B cell (primary cell): ENCODE results near the gene CSNK1E. TPM values are rescaled to one million over a fixed set of nuclear protein-coding genes. Genes with fewer than 3 reads are reported as not detected.

Experiments
- ATAC-seq: fragments of 200-7000 bp; cut with Tn5 transposase; one replicate; pipeline ENCODE4 v1.10.0; 2021; ENCODE audit warnings: low read depth, mild to moderate bottlenecking, moderate number of reproducible peaks, moderate library complexity
- CTCF ChIA-PET: fragments of 350-600 bp; sonication (Branson Sonifier 250); formaldehyde crosslinking; loops from one replicate; lab custom pipeline; 2021; ENCODE audit warnings: antibody characterized with exemption, inconsistent platforms; lab: Charles Lee
- POLR2A ChIA-PET: fragments of 350-600 bp; sonication (Branson Sonifier 250); formaldehyde crosslinking; loops from one replicate; lab custom pipeline; 2021; ENCODE audit warnings: antibody characterized with exemption; lab: Charles Lee
- DNase-seq: peaks from one replicate; pipeline ENCODE4 v3.0.0; 2013
- H2AFZ ChIP-seq: 2 replicates; pipeline ENCODE4 v1.6.1; 2012; ENCODE audit warnings: mild to moderate bottlenecking, low read depth, low read length; ENCODE audit not compliant: insufficient read depth, poor library complexity, severe bottlenecking
- H3K27ac ChIP-seq, 2 donors: 1 replicate in 1 of 2; 2 replicates in 1 of 2; pipeline ENCODE4 v1.5.1; 2012 to 2013; ENCODE audit warnings: low read length in 2 of 2, mild to moderate bottlenecking in 2 of 2, moderate library complexity in 1 of 2
- H3K27me3 ChIP-seq, 4 experiments: fragments of 200-600 bp in 1 of 4; sonication (generic) in 1 of 4; replicated peaks in 1 of 4; 1 replicate in 2 of 4; 2 replicates in 2 of 4; pipeline versions ENCODE4 v1.6.1 to v1.7.0; 2013 to 2016; ENCODE audit warnings: low read length in 3 of 4, mild to moderate bottlenecking in 2 of 4, mixed read lengths in 1 of 4, moderate library complexity in 1 of 4; ENCODE audit not compliant: insufficient read depth in 4 of 4, control insufficient read depth in 3 of 4; ENCODE audit errors: control extremely low read depth in 1 of 4
- H3K36me3 ChIP-seq, 2 experiments: replicated peaks in 1 of 2; 1 replicate in 1 of 2; 2 replicates in 1 of 2; pipeline versions ENCODE4 v1.6.1 to v1.7.1; 2013; ENCODE audit warnings: low read length in 1 of 2; ENCODE audit not compliant: insufficient read depth in 2 of 2, control insufficient read depth in 1 of 2; ENCODE audit errors: control extremely low read depth in 1 of 2, extremely low read depth in 1 of 2
- H3K4me1 ChIP-seq, 2 donors: fragments of 200-600 bp in 1 of 2; sonication (generic) in 1 of 2; 1 replicate in 1 of 2; 2 replicates in 1 of 2; pipeline versions ENCODE4 v1.5.1 to v1.6.1; 2013 to 2017; ENCODE audit warnings: low read length in 2 of 2; ENCODE audit not compliant: control insufficient read depth in 2 of 2, insufficient read depth in 2 of 2
- H3K4me2 ChIP-seq: replicated peaks from 2 replicates; pipeline ENCODE3; 2012; ENCODE audit warnings: mild to moderate bottlenecking, low read depth, low read length; ENCODE audit not compliant: poor library complexity, severe bottlenecking
- H3K4me3 ChIP-seq, 5 experiments: fragments of 200-600 bp in 1 of 5; sonication (generic) in 1 of 5; 1 replicate in 3 of 5; 2 replicates in 2 of 5; pipeline versions ENCODE4 v1.5.1 to v1.7.0; 2011 to 2016; ENCODE audit warnings: low read length in 4 of 5, mild to moderate bottlenecking in 4 of 5, low read depth in 2 of 5, control low read depth in 1 of 5, moderate library complexity in 1 of 5; ENCODE audit not compliant: insufficient read depth in 1 of 5; ENCODE audit errors: control extremely low read depth in 1 of 5, extremely low read depth in 1 of 5
- H3K79me2 ChIP-seq: fragments of 200-600 bp; sonication (generic); one replicate; pipeline ENCODE4 v1.6.0; 2016; ENCODE audit warnings: low read length; ENCODE audit not compliant: control insufficient read depth, insufficient read depth
- H3K9ac ChIP-seq: fragments of 200-600 bp; sonication (generic); 2 replicates; pipeline ENCODE4 v1.6.1; 2017; ENCODE audit warnings: mild to moderate bottlenecking, low read length, moderate library complexity
- H3K9me3 ChIP-seq, 3 donors: one replicate each; pipeline versions ENCODE4 v1.6.1 to v1.7.1; 2013; ENCODE audit warnings: low read length in 2 of 3; ENCODE audit not compliant: control insufficient read depth in 2 of 3, insufficient read depth in 1 of 3; ENCODE audit errors: control extremely low read depth in 1 of 3
- H4K20me1 ChIP-seq: 2 replicates; pipeline ENCODE4 v1.6.0; 2012; ENCODE audit warnings: mild to moderate bottlenecking, low read length; ENCODE audit not compliant: insufficient read depth, control insufficient read depth, poor library complexity, severe bottlenecking
- H3K27ac Mint-ChIP-seq: one replicate; pipeline ENCODE4 v1.8.0; 2021; ENCODE audit warnings: mixed read lengths
- H3K27me3 Mint-ChIP-seq: one replicate; pipeline ENCODE4 v1.8.0; 2021; ENCODE audit warnings: mixed read lengths
- H3K4me1 Mint-ChIP-seq: one replicate; pipeline ENCODE4 v1.8.0; 2021; ENCODE audit warnings: mixed read lengths
- H3K4me3 Mint-ChIP-seq: one replicate; pipeline ENCODE4 v1.8.0; 2021; ENCODE audit warnings: mixed read lengths
- H3K9me3 Mint-ChIP-seq: one replicate; pipeline ENCODE4 v1.8.0; 2022; ENCODE audit warnings: mixed read lengths; ENCODE audit not compliant: insufficient read depth
- EZH2 ChIP-seq: IDR thresholded peaks from 2 replicates; pipeline ENCODE4 v1.6.1; 2012; ENCODE audit warnings: borderline replicate concordance, low read depth, mild to moderate bottlenecking, moderate library complexity, low read length; ENCODE audit not compliant: insufficient read depth, poor library complexity, severe bottlenecking
- WGBS: methylation state at CpG from one replicate; pipeline ENCODE4 v1.1.5; 2013; ENCODE audit warnings: missing lambda C conversion rate; ENCODE audit not compliant: insufficient coverage; 5-methylcytosine and 5-hydroxymethylcytosine counted together
- intact Hi-C: fragments of 100-400 bp; cut with micrococcal nuclease; formaldehyde crosslinking; loops from one replicate; pipeline ENCODE4 v1.10.0; 2022
- polyA plus RNA-seq: library from polyadenylated mRNA; depleted of rRNA; stranded (reverse); fragments of >200 nt; gene quantifications from 2 replicates; pipeline ENCODE4 v1.2.3, GENCODE V29; 2012
- total RNA-seq, 2 donors: library from RNA; stranded (reverse); fragments of 120-200 nt in 1 of 2; gene quantifications; 1 replicate in 1 of 2; 2 replicates in 1 of 2; pipeline versions ENCODE4 v1.2.3 to v1.2.4, GENCODE V29; 2013 to 2022
- TF ChIP-seq, protein P1 (sequence below): fragments of 200-600 bp; IDR thresholded peaks from one replicate; pipeline ENCODE4 v1.8.0; 2022; ENCODE audit warnings: antibody characterized with exemption, mild to moderate bottlenecking

The CSNK1E gene
- total and polyA plus RNA-seq, 2 donors (not counting 1 experiment from before 2014, with no cell fraction given), result 113 to 133 TPM

DNA sequence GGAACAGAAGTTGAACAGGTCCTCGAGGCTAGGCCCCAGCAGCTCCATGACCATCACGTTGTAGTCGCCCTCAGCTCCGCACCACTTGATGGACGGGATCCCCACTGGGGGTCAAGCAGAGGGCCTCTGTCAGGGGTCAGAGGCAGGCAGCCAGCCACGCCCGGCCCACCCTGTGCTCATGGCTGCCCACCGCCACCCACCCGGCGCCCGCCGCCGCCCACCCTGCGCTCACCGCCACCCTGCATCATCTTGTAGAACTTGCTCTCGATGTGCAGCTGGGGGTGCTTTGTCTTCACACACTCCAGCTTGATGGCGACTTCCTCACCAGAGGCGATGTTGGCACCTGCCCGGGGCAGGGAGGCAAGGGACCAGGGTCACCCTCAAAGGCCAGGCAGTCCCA is 14.3 kb downstream of the CSNK1E start:
- Histone ChIP-seq H3K79me2 (peaks cover 38% of the 10 kb centered on the region), H2AFZ (no peak overlapping the region), H4K20me1 (peaks cover 21% of the 10 kb centered on the region), H3K9ac (no peak overlapping the region), H3K36me3 (peaks cover 0 to 49% of the 10 kb centered on the region in 2 experiments), H3K9me3 (no peaks in the 10 kb centered on the region), H3K27ac (no peak overlapping the region), H3K27me3 (no peaks in the 10 kb centered on the region), H3K4me1 (peaks cover 11 to 19% of the 10 kb centered on the region in 2 donors), H3K4me3 (no peak overlapping the region), H3K4me2 (no peak overlapping the region)
- ChIA-PET POLR2A (interaction anchor here (0.6 kb wide), 1 partner anchor 13 kb away, joined by 5 read pairs; no protein-coding TSS in a partner anchor), CTCF (no interaction called here)
- WGBS, result 97% methylated on average over 19 of the region's 19 CpGs
- TF ChIP-seq, protein P1, sequence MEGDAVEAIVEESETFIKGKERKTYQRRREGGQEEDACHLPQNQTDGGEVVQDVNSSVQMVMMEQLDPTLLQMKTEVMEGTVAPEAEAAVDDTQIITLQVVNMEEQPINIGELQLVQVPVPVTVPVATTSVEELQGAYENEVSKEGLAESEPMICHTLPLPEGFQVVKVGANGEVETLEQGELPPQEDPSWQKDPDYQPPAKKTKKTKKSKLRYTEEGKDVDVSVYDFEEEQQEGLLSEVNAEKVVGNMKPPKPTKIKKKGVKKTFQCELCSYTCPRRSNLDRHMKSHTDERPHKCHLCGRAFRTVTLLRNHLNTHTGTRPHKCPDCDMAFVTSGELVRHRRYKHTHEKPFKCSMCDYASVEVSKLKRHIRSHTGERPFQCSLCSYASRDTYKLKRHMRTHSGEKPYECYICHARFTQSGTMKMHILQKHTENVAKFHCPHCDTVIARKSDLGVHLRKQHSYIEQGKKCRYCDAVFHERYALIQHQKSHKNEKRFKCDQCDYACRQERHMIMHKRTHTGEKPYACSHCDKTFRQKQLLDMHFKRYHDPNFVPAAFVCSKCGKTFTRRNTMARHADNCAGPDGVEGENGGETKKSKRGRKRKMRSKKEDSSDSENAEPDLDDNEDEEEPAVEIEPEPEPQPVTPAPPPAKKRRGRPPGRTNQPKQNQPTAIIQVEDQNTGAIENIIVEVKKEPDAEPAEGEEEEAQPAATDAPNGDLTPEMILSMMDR, result no peak
- TF ChIP-seq EZH2, result no peak
- H3K4me1 Mint-ChIP-seq, result peaks cover 23% of the 10 kb centered on the region
- ATAC-seq (no peak), DNase-seq (no peak)
- H3K9me3 Mint-ChIP-seq, result no peaks in the 10 kb centered on the region
- intact Hi-C loops, result no loop called here
- H3K4me3 Mint-ChIP-seq, result no peak overlapping the region
- no peaks in the 10 kb centered on the region for H3K27me3 Mint-ChIP-seq
- no peak overlapping the region for H3K27ac Mint-ChIP-seq

DNA sequence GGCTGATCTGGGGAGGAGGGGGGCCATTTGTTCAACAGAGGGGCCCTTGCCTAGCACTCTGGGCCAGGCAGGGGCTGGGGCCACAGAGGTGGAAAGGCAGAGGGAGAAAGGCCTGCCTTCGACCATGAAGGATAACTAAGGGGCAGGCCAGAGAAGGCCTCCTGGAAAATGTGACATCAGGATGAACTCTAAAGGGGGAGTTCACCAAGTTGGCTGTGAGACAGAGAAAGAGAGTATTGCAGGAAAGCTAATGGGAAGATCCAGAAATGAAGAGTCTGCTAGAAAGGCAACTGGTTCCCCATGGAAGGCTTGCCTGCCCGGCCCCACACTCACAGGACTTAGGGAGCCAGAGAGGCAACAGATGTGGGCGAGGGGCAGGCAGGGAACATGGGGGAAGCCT is 16.3 kb downstream of the CSNK1E start:
- no peaks in the 10 kb centered on the region for H3K9me3 ChIP-seq
- H3K27me3 ChIP-seq, result no peaks in the 10 kb centered on the region
- peaks cover 7 to 10% of the 10 kb centered on the region in 2 donors for H3K4me1 ChIP-seq
- no peak overlapping the region for H3K4me3 Mint-ChIP-seq
- TF ChIP-seq, protein P1, result no peak
- TF ChIP-seq EZH2, result no peak
- no peak overlapping the region for H3K27ac Mint-ChIP-seq
- intact Hi-C loops, result no loop called here
- H3K27ac ChIP-seq, result no peak overlapping the region
- H3K9me3 Mint-ChIP-seq, result no peaks in the 10 kb centered on the region
- no peak overlapping the region for H3K4me2 ChIP-seq
- H3K9ac ChIP-seq, result no peak overlapping the region
- CTCF ChIA-PET, result no interaction called here
- POLR2A ChIA-PET, result no interaction called here
- no peak for DNase-seq
- WGBS, result 100% methylated on average over 3 of the region's 3 CpGs
- H2AFZ ChIP-seq, result no peak overlapping the region
- H3K4me3 ChIP-seq, result no peak overlapping the region
- H3K27me3 Mint-ChIP-seq, result no peaks in the 10 kb centered on the region
- peaks cover 38% of the 10 kb centered on the region for H3K79me2 ChIP-seq
- ATAC-seq, result no peak
- peaks cover 0 to 67% of the 10 kb centered on the region in 2 experiments for H3K36me3 ChIP-seq
- H4K20me1 ChIP-seq, result peaks cover 21% of the 10 kb centered on the region
- peaks cover 15% of the 10 kb centered on the region for H3K4me1 Mint-ChIP-seq
